Measurements from ENCODE around the gene KLHL36. TPM values are rescaled to one million over a fixed set of nuclear protein-coding genes. Genes with fewer than 3 reads are reported as not detected.

KLHL36 gene
- total RNA-seq, 1 experiment from 2014 or later = 22.0 TPM

GRCh38 chr16:84700446-84701300, 52.4 kb downstream of the KLHL36 start:
- Histone ChIP-seq H3K9me3 (ENCODE audit: low read depth, low read length, poor library complexity, severe bottlenecking) (no peaks in the 10 kb centered on the region), H3K27me3 (replicated peaks; ENCODE audit: insufficient read depth, low read depth, low read length, poor library complexity) (no peaks in the 10 kb centered on the region), H3K4me3 (ENCODE audit: low read depth, low read length, poor library complexity, severe bottlenecking) (peak overlapping the region; percentile 96), H3K36me3 (ENCODE audit: insufficient read depth, low read length, poor library complexity, severe bottlenecking) (no peaks in the 10 kb centered on the region), H3K4me1 (ENCODE audit: insufficient read depth, low read length, poor library complexity, severe bottlenecking) (peaks cover 31% of the 10 kb centered on the region), H3K27ac (ENCODE audit: low read depth, low read length, poor library complexity, severe bottlenecking) (peak overlapping the region; percentile 85)
- CTCF ChIA-PET = interaction anchor here (0.9 to 1.2 kb wide), 2 partner anchors 26 to 38 kb away, joined by 3 read pairs; no protein-coding TSS in a partner anchor
- TF ChIP-seq EZH2 (IDR thresholded peaks at IDR 0.05; ENCODE audit: borderline replicate concordance, low read depth, low read length, poor library complexity, severe bottlenecking) (no peak), CTCF (conservative IDR thresholded peaks at IDR 0.05; ENCODE audit: low read depth, low read length) (no peak)
- intact Hi-C loops (cut with micrococcal nuclease; ENCODE audit: unreplicated experiment) = no loop called here
- BruUV-seq (replicated peaks) = TSS peak; percentile 51
- POLR2A ChIA-PET (ENCODE audit: low non-redundant PET) = no interaction called here
- peak; percentile 45 for DNase-seq (ENCODE audit: low spot score)

GRCh38 chr16:84703681-84704080, 55.4 kb downstream of the KLHL36 start:
- TF ChIP-seq EZH2 (IDR thresholded peaks at IDR 0.05; ENCODE audit: borderline replicate concordance, low read depth, low read length, poor library complexity, severe bottlenecking) (no peak), CTCF (conservative IDR thresholded peaks at IDR 0.05; ENCODE audit: low read depth, low read length) (no peak)
- no peaks in the 10 kb centered on the region for H3K36me3 ChIP-seq (ENCODE audit: insufficient read depth, low read length, poor library complexity, severe bottlenecking)
- POLR2A ChIA-PET (ENCODE audit: low non-redundant PET) = no interaction called here
- DNase-seq (ENCODE audit: low spot score) = peak; percentile 36
- peaks cover 31% of the 10 kb centered on the region for H3K4me1 ChIP-seq (ENCODE audit: insufficient read depth, low read length, poor library complexity, severe bottlenecking)
- no TSS peak for BruUV-seq (replicated peaks)
- peak overlapping the region; percentile 58 for H3K27ac ChIP-seq (ENCODE audit: low read depth, low read length, poor library complexity, severe bottlenecking)
- no peaks in the 10 kb centered on the region for H3K9me3 ChIP-seq (ENCODE audit: low read depth, low read length, poor library complexity, severe bottlenecking)
- peak overlapping the region; percentile 29 for H3K4me3 ChIP-seq (ENCODE audit: low read depth, low read length, poor library complexity, severe bottlenecking)
- CTCF ChIA-PET = interaction anchor here (0.9 to 1.0 kb wide), 2 partner anchors 23 to 31 kb away, joined by 3 to 4 read pairs; no protein-coding TSS in a partner anchor
- H3K27me3 ChIP-seq (replicated peaks; ENCODE audit: insufficient read depth, low read depth, low read length, poor library complexity) = no peaks in the 10 kb centered on the region
- intact Hi-C loops (cut with micrococcal nuclease; ENCODE audit: unreplicated experiment) = no loop called here

- no TSS peak for BruUV-seq (replicated peaks)
- ChIA-PET CTCF (interaction anchor here (0.9 to 1.0 kb wide), 2 partner anchors 22 to 32 kb away, joined by 3 to 4 read pairs; no protein-coding TSS in a partner anchor), POLR2A (ENCODE audit: low non-redundant PET) (no interaction called here)
- Histone ChIP-seq H3K9me3 (ENCODE audit: low read depth, low read length, poor library complexity, severe bottlenecking) (no peaks in the 10 kb centered on the region), H3K4me1 (ENCODE audit: insufficient read depth, low read length, poor library complexity, severe bottlenecking) (peaks cover 31% of the 10 kb centered on the region), H3K27ac (ENCODE audit: low read depth, low read length, poor library complexity, severe bottlenecking) (peak overlapping the region; percentile 58), H3K4me3 (ENCODE audit: low read depth, low read length, poor library complexity, severe bottlenecking) (peak overlapping the region; percentile 29), H3K36me3 (ENCODE audit: insufficient read depth, low read length, poor library complexity, severe bottlenecking) (no peaks in the 10 kb centered on the region), H3K27me3 (replicated peaks; ENCODE audit: insufficient read depth, low read depth, low read length, poor library complexity) (no peaks in the 10 kb centered on the region)
- peak; percentile 65 for DNase-seq (ENCODE audit: low spot score)
- TF ChIP-seq CTCF (conservative IDR thresholded peaks at IDR 0.05; ENCODE audit: low read depth, low read length) = no peak
- TF ChIP-seq EZH2 (IDR thresholded peaks at IDR 0.05; ENCODE audit: borderline replicate concordance, low read depth, low read length, poor library complexity, severe bottlenecking) = no peak
- intact Hi-C loops (cut with micrococcal nuclease; ENCODE audit: unreplicated experiment) = no loop called here
Observed at GRCh38 chr16:84704253-84704652, 55.9 kb downstream of the KLHL36 start.

Measured in A673 (cell line).